ENCODE results near the gene SCARB1. TPM values are rescaled to one million over a fixed set of nuclear protein-coding genes. Genes with fewer than 3 reads are reported as not detected.
A peak's percentile ranks its signal among the peaks of the same experiment; 100 is the strongest.

Gene SCARB1
- total and polyA plus RNA-seq, 9 of the 15 experiments (the other 6 are each of a cell fraction or from before 2014, with no cell fraction given) = 0.56 to 157 (median 52.8) TPM

DNA sequence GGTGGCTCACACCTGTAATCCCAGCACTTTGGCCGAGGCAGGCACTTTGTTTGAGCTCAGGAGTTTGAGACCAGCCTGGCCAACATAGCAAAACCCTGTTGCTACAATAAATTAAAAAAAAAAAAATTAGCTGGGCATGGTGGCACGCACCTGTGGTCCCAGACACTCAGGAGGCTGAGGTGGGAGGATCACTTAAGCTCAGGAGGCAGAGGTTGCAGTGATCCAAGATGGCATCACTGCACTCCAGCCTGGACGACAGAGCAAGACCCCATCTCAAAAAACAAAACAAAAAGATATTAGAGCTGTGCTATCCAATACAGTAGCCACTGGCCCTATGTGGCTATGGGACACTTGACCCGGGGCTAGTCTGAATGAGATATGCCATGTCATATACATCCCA lies 6.9 kb upstream of the SCARB1 start:
- in situ Hi-C loops (cut with MboI) (no loop called here), intact Hi-C loops (cut with micrococcal nuclease) (no loop called here)
- no peak overlapping the region for H3K4me2 ChIP-seq (ENCODE audit: insufficient read depth, low read length)
- no peak for FAIRE-seq
- ATAC-seq = no peak
- peaks cover 37 to 43% of the 10 kb centered on the region in 2 experiments for H3K4me1 ChIP-seq (replicated peaks in 1 of 2; ENCODE audit: control insufficient read depth in 2 of 2, insufficient read depth in 2 of 2, low read length in 2 of 2)
- peaks cover 4% of the 10 kb centered on the region; the same call in 2 of the 3 replicates for H3K79me2 ChIP-seq (ENCODE audit: control insufficient read depth, insufficient read depth, low read length)
- no peaks in the 10 kb centered on the region for H3K27me3 ChIP-seq (ENCODE audit: control insufficient read depth in 2 of 2, insufficient read depth in 2 of 2, low read length in 2 of 2)
- H3K27ac ChIP-seq (ENCODE audit: extremely low read depth, low read depth, low read length) = no peak overlapping the region
- H3K9me3 ChIP-seq (replicated peaks; ENCODE audit: control insufficient read depth, insufficient read depth, low read depth, low read length) = no peaks in the 10 kb centered on the region
- no peak for DNase-seq (ENCODE audit: extremely low read depth in 1 of 4, low spot score in 3 of 4)
- 75% methylated on average over 4 of the region's 4 CpGs for WGBS (ENCODE audit: insufficient coverage, low coverage, missing lambda C conversion rate)
- no TSS peak for BruUV-seq (replicated peaks)
- H3K9ac ChIP-seq (ENCODE audit: insufficient read depth in 1 of 2, low read depth in 2 of 2, low read length in 2 of 2) = no peak overlapping the region
- no peaks in the 10 kb centered on the region for H4K20me1 ChIP-seq (replicated peaks; ENCODE audit: control insufficient read depth, insufficient read depth, low read length)
- no peaks in the 10 kb centered on the region for H3K36me3 ChIP-seq (ENCODE audit: control insufficient read depth, insufficient read depth, low read length)
- TF ChIP-seq GATAD2B (IDR thresholded peaks at IDR 0.05; ENCODE audit: borderline replicate concordance) = no peak
- peak; percentile 37; the same call in 1 of the 2 replicates for TF ChIP-seq ZNF121 (CRISPR knock-in tag; conservative IDR thresholded peaks at IDR 0.05)
- ChIA-PET CTCF (ENCODE audit: low intra/inter-chr PET ratio) (no interaction called here), POLR2A (interaction anchor here (0.7 to 3.2 kb wide), 5 partner anchors 9 to 44 kb away, joined by 3 to 21 read pairs (median 3); partner anchors contain the start of gene UBC)
- H2AFZ ChIP-seq (ENCODE audit: low read depth, low read length) = no peak overlapping the region
- no peaks in the 10 kb centered on the region for H3K9me1 ChIP-seq (ENCODE audit: control insufficient read depth, insufficient read depth, low read length)
- H3K4me3 ChIP-seq = no peak overlapping the region

DNA sequence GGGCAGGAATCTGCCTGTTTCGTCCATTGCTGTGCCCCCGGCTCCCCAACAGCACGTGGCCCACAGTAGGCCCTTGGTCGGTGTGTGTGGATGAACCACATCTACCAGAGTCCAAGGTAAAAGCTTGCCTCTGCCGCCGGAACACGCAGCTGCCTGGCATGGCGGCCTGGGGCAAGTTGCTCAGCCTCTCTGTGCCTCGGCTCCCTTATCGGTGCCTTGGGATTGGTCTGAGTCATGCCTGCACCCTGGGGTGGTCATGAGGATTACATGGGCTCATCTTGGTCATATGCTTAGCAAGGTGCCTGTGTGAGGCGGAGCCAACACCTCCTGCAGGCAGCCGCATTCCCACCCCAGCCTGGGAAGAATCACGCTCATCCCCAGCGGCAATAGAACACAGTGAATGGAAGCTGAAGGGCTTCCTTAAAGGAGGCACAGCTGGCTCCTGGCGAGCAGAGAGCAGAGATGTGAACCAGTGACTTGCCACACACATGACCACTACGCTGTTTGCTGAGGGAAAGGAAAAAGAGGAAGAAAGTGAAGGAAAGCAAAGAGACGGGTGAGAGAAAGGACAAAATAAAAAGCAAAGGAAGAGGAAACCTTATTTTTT lies 5.5 kb upstream of the SCARB1 start:
- BruUV-seq (replicated peaks) = no TSS peak
- Histone ChIP-seq H3K9me3 (replicated peaks; ENCODE audit: control insufficient read depth, insufficient read depth, low read depth, low read length) (no peaks in the 10 kb centered on the region), H3K9ac (ENCODE audit: insufficient read depth in 1 of 2, low read depth in 2 of 2, low read length in 2 of 2) (peak overlapping the region; percentile 60 to 89), H3K4me1 (replicated peaks in 1 of 2; ENCODE audit: control insufficient read depth in 2 of 2, insufficient read depth in 2 of 2, low read length in 2 of 2) (peaks cover 39 to 43% of the 10 kb centered on the region in 2 experiments), H3K27me3 (ENCODE audit: control insufficient read depth in 2 of 2, insufficient read depth in 2 of 2, low read length in 2 of 2) (no peaks in the 10 kb centered on the region), H3K79me2 (ENCODE audit: control insufficient read depth, insufficient read depth, low read length) (peaks cover 4% of the 10 kb centered on the region; the same call in 2 of the 3 replicates), H4K20me1 (replicated peaks; ENCODE audit: control insufficient read depth, insufficient read depth, low read length) (no peaks in the 10 kb centered on the region), H3K4me2 (ENCODE audit: insufficient read depth, low read length) (peak overlapping the region; percentile 80), H3K27ac (ENCODE audit: extremely low read depth, low read depth, low read length) (peak overlapping the region; percentile 86; the same call in 2 of the 3 replicates), H3K9me1 (ENCODE audit: control insufficient read depth, insufficient read depth, low read length) (no peaks in the 10 kb centered on the region), H2AFZ (ENCODE audit: low read depth, low read length) (peak overlapping the region; percentile 81), H3K4me3 (peak overlapping the region; percentile 14), H3K36me3 (ENCODE audit: control insufficient read depth, insufficient read depth, low read length) (no peaks in the 10 kb centered on the region)
- WGBS (ENCODE audit: insufficient coverage, low coverage, missing lambda C conversion rate) = 16% methylated on average over 17 of the region's 17 CpGs
- ATAC-seq = peak; percentile 80
- ChIA-PET CTCF (ENCODE audit: low intra/inter-chr PET ratio) (interaction anchor here (0.6 kb wide), 1 partner anchor 464 kb away, joined by 3 read pairs; no protein-coding TSS in a partner anchor), POLR2A (interaction anchor here (0.6 to 3.2 kb wide), 8 partner anchors 10 to 474 kb away, joined by 3 to 21 read pairs (median 4); partner anchors contain the start of gene UBC)
- in situ Hi-C loops (cut with MboI) = no loop called here
- FAIRE-seq = peak; percentile 77
- DNase-seq (ENCODE audit: extremely low read depth in 1 of 4, low spot score in 3 of 4) = peak; percentile 82 to 85 (median 84)
- intact Hi-C loops (cut with micrococcal nuclease) = no loop called here
- TF ChIP-seq CREM (IDR thresholded peaks at IDR 0.05; ENCODE audit: low read depth) (peak; percentile 38; the same call in 1 of the 2 replicates), SMAD4 (CRISPR knock-in tag; conservative IDR thresholded peaks at IDR 0.05) (0 out of 2 replicates have a peak, but pooled peaks have one; percentile 42), ARID1B (IDR thresholded peaks at IDR 0.05) (peak; percentile 68), CREB1 (IDR thresholded peaks at IDR 0.05) (no peak), CREB1 (CRISPR knock-in tag; IDR thresholded peaks at IDR 0.05) (peak; percentile 74), ATF1 (CRISPR knock-in tag; IDR thresholded peaks at IDR 0.05) (no peak), ATF1 (tag; IDR thresholded peaks at IDR 0.05) (peak; percentile 76), ETV5 (CRISPR knock-in tag; IDR thresholded peaks at IDR 0.05; ENCODE audit: low read depth) (0 out of 2 replicates have a peak, but pooled peaks have one; percentile 27)
- TF ChIP-seq, protein P1, sequence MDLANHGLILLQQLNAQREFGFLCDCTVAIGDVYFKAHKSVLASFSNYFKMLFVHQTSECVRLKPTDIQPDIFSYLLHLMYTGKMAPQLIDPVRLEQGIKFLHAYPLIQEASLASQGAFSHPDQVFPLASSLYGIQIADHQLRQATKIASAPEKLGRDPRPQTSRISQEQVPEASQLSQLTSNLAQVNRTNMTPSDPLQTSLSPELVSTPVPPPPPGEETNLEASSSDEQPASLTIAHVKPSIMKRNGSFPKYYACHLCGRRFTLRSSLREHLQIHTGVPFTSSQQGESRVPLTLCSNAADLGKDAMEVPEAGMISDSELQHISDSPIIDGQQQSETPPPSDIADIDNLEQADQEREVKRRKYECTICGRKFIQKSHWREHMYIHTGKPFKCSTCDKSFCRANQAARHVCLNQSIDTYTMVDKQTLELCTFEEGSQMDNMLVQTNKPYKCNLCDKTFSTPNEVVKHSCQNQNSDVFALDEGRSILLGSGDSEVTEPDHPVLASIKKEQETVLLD (IDR thresholded peaks at IDR 0.05) = peak; percentile 26; the same call in 1 of the 2 replicates
- TF ChIP-seq, protein P2, sequence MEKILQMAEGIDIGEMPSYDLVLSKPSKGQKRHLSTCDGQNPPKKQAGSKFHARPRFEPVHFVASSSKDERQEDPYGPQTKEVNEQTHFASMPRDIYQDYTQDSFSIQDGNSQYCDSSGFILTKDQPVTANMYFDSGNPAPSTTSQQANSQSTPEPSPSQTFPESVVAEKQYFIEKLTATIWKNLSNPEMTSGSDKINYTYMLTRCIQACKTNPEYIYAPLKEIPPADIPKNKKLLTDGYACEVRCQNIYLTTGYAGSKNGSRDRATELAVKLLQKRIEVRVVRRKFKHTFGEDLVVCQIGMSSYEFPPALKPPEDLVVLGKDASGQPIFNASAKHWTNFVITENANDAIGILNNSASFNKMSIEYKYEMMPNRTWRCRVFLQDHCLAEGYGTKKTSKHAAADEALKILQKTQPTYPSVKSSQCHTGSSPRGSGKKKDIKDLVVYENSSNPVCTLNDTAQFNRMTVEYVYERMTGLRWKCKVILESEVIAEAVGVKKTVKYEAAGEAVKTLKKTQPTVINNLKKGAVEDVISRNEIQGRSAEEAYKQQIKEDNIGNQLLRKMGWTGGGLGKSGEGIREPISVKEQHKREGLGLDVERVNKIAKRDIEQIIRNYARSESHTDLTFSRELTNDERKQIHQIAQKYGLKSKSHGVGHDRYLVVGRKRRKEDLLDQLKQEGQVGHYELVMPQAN (IDR thresholded peaks at IDR 0.05; ENCODE audit: borderline replicate concordance) = no peak
